Measurements from ENCODE around the gene SUSD1.
"Not testable (repeated sequence)": the region's sequence is repeated elsewhere in the genome, so short reads cannot be mapped to it uniquely, and the experiment has no call there.

Gene SUSD1

DNA sequence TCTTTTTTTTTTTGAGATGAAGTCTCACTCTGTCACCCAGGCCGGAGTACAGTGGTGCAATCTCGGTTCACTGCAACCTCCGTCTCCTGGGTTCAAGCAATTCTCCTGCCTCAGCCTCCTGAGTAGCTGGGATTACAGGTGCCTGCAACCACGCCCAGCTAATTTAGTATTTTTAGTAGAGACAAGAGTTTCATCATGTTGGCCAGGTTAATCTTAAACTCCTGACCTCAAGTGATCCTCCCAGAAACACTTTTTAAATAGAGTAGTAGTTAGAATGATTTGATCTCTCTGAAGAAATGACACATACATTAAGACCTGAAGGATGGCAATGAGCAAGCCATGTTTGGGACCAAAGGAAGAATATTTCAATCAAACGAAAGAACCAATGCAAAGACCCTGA, 46.7 kb downstream of the SUSD1 start:
- DNase-seq = not testable (repeated sequence)

DNA sequence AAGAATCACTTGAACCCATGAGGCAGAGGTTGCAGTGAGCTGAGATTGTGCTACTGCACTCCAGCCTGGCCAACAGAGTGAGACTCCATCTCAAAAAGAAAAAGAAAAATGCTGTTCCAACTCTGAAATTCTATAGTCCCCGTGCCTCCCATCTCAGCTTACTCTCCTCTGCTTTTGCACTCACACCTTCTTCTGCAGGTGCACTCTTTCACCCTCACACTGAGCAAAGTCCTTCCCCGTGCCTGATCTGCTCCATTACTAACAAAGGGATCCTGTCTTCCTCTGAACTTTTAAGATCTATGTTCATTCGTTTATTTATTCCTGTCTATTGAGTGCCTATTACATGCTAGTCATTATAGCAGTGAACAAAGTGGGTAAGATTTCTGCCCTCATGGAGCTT, 47.8 kb downstream of the SUSD1 start:
- DNase-seq = no peak

DNA sequence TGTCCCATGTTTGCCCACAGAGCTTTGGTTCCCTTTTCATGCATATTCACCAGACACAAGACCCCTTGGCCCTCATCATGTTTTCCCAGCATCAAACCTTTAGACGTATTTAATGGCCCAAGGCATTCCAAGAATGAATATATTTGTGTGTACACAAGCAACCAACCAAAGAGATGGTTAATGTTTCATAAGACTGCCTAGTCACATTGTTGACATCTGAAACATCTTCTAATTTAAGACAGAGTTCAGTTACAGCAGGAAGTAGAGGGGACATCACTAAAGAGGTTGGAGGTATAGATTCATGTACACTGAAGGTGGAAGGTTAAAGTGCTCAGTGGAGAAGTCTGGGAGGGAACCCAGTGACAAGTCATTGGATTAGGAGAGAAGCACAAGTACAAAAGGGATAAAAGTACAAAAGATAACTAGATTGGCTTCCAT, 49.1 kb downstream of the SUSD1 start:
- DNase-seq = no peak

DNA sequence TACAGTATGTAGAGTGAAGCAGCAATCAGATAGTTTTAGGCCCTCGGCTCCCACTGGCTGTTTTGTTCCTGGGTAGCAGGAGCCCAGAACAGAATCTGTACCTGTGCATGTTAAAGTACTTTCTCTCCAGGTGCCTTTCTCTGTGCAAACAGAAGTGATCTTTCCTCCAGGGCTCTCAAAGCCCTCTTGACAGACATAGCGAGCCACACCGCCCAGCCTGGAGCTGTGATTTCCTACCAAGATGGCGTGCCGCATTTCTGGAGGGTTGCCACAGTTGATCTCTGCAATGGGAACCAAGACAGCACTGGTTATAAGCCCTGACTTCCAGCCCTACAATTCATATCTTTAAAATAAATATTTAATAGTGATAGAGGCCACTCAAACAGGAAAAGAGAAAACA, 50.9 kb downstream of the SUSD1 start:
- DNase-seq = no peak

DNA sequence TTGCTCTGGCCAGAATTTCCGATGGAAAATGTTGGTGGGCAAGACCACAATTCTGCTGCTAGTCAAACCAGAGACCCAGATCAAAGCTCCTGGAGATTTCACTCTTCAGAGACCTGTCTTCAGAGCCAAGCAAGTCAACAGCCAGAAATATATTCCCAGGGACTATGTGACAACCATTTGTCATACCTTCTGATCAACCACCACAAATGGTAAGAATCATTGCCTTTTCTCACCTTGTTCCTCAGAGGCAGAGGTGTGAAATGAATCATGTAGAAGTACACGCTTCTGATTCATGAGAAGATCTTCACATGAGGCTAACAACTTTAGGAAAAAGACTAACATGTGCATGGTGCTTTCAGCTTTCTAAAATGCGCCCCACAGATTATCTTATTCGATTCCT, 53.5 kb downstream of the SUSD1 start:
- no peak for DNase-seq

DNA sequence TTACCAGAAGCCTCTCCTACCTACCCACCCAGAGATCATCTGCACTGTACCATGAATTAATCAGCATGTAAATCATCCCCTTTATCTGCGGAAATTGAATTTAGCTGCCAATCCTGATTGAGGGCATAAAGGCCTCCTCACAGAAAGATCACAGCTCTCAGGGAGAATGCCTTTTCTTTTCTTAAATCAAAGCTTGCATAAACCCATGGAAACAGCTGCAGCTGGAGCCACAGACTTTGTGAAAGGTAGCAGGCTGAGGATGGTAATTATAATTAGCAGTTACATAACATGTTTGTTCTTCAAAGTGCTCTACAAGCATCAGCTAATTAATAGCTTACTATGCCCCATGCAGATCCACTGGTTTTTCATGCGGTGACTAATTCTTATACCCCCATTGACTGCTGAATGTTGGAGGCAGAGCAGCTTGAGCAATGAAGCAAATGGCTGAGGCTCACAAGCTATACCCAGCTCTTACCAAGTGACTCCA, 54.6 kb downstream of the SUSD1 start:
- DNase-seq = no peak

DNA sequence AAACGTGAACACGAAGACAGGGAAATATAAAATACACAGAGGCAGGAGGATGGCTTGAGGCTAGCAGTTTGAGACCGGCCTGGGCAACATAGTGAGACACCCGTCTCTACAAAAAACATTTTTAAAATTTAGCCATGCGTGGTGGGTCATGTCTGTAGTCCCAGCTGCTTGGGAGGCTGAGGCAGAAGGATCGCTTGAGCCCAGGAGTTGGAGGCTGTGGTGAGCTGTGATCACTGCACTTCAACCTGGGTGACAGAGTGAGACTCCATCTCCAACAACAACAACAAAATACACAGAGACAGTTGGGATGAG, 55.1 kb downstream of the SUSD1 start:
- no peak for DNase-seq

DNA sequence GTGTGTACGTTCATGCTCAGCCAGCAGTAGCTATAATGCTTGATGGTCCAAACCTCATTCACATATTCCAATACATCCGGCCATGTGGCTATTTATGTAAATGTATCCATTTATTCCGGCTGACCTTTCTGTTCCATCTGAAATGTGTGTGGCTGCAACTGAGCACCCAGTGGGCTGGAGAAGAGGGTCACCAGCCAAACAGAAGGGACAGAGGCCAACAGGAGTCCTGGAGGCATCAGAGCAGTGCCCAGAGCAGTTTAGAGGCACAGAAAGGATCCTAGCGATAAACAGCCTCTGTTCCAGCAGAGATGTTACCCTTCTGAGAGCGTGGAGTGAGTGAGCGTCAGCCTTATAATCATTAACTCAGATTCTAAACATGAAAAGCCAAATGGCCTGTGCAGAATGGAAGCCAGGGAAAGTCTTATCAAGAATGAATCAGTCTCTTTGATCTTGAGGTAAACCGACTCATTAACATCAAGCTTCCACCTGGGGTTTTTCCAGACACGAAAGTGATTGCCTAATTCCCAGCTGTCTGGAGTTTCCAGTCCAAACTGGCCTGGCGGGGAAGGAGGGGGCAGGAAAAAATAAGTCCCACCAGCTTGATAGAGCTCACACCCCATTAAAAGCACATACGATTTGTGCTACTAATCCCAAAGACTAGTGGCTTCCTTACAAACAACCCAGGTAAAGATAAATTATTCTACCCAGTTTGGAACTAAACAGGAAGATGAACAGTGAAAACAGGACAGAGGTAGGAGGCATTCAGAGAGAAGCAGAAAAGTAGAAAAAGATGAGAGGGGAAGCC, 55.7 kb downstream of the SUSD1 start:
- DNase-seq = no peak

DNA sequence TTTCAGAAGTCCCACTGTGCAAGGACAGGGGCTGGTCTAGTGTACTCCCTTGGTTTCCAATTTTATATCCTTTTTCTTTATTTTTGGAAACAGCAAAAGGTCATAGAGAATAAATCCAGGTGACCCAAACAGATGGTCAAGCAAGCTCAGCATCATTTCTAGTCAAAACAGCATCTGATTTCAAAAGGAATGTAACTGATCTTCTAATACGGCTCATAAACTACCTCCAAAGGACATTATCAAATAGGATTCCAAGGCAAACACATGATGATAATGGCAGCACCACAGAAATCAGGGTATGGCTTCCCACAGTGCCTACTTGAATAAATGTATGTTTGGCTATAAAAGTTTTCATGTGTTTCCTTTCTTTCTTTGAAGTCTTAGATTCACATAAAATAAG, 57.1 kb downstream of the SUSD1 start:
- no peak for DNase-seq

DNA sequence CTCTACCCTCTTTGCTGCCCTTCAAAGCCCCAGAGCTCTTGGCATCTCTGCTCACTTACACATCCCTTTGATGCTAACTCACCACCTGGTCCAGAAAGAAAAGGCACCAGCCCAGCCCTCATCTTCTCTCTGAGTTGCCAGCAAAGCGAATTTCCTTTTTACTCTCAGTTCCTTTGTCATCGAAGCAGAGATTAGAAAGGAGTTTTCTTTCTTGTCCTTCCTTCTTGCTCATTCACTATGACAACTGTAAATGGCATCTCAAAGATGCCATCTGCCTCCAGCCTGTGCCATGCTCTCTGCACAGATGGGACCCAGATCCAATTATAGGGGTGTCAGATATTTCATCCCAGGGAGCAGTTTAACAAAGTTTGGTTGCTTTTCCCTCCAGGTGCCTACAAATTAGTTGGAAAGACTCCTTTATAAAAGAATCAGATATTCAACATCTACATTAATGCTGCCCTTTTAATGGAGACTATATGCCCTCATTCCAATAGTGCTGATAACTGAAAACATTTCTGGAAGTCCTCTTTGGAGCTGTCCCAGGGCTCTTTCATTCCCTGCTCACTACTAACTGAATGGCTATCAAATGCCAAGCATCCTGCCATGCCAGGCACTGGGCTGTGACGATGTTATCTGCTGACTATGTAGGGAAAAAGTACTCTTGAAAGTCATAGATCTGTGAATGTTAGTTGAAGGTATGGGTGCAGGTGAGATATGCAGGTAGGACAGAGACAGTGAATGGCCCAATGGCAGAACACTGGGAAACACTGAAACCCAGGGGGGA, 58.9 kb downstream of the SUSD1 start:
- DNase-seq = no peak

DNA sequence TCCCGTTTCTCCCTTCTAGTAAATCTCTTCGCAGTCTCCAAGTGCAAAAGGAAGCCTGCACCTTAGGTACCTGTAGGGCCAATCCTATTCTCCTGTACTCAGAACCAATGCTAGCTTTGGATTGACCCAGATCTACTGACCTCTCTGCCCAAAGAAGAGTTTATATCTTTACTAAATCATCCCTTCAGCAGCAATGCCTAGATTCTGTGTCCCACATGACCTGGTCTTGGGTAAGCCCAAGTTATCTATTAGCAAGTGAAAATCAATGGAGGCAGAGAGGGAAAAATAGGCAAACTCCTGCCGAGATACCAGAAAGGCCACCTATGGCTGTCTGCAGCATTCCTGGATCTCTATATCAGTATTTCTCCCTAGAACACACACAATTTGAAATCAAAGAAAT, 60.0 kb downstream of the SUSD1 start:
- DNase-seq = no peak

DNA sequence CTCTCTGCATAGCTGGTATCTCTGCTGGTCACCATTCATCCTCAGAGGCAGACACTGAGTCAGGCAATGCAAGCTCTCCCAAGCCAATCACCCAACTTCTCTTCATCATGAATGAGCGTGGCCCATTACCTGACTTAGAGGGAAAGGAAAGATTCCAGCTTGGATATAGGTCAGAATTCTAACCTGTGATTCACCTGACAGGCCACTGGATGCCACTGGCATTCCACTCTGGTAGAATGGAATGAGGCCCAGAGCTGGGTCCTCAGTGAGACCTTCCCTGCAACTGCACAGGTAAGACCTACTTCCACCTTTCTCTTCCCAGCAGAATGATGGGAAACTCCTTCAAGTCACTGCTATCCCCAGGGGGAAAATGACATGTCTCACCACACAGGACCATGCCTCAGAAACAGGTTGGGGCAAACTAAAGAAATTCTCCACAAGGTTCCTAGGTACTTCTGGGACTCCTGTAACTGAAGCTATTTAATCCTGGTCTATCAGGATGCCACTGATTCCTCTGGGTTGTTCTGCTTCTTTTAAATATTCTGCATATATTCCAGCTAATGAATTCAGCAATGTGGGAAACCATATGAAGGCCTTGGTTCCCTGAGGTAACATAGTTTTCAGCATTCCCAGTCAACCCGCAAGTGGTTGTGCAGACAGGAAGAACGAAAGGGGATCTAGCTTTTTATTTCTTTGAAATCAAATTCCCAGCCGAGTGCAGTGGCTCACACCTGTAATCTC, 62.0 kb downstream of the SUSD1 start:
- peak in 1 of 2 experiments; percentile 42 for DNase-seq

DNA sequence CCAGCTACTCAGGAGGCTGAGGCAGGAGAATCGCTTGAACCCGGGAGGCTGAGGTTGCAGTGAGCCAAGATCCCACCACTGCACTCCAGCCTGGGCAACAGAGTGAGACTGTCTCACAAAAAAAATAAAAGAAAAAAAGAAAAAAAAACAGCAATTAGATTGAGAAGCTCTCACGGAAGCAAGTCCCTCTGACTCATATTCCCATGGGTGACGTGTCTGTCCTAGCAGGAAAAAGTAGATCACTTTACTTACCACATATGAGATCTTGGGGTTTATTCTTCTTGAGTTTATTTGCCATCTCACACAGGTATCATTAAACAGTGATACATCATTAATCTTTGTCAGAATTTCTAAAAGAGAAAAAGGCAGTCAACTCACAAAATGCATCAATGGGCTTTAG, 62.6 kb downstream of the SUSD1 start:
- peak in 1 of 2 experiments; percentile 31 for DNase-seq

DNA sequence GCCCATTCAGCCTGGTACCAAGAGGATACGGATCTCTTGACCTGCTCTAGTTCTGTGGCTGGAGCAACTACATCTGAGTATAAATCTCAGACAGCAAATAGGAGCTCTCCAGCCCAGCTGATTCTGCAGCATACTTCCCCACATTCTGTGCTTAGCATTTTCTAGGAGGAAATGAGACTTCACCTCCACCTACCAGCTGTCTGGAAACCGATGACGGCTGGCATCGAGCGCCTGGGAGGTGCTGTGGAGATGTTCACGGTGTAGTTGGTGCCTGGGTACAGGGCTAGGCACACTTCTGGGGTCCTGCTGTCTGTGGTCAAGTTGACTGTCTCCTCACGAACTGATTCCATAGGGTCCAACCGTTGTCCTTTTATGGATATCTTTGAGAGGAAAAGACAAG, 63.6 kb downstream of the SUSD1 start:
- no peak for DNase-seq

DNA sequence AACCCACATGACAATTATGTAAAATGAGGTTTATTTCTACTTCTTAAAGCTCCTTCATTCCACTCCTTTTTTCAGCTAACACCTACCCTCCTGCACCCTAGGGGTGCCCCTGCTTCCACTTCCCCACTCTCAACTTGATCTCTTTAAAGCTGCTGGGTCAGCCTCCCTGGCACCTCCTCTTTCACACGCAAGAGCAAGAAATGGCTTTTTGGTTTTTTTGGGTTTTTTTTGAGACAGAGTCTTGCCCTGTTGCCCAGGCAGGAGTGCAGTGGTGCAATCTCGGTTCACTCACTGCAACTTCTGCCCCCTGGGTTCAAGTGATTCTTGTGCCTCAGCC, 64.4 kb downstream of the SUSD1 start:
- DNase-seq = no peak

DNA sequence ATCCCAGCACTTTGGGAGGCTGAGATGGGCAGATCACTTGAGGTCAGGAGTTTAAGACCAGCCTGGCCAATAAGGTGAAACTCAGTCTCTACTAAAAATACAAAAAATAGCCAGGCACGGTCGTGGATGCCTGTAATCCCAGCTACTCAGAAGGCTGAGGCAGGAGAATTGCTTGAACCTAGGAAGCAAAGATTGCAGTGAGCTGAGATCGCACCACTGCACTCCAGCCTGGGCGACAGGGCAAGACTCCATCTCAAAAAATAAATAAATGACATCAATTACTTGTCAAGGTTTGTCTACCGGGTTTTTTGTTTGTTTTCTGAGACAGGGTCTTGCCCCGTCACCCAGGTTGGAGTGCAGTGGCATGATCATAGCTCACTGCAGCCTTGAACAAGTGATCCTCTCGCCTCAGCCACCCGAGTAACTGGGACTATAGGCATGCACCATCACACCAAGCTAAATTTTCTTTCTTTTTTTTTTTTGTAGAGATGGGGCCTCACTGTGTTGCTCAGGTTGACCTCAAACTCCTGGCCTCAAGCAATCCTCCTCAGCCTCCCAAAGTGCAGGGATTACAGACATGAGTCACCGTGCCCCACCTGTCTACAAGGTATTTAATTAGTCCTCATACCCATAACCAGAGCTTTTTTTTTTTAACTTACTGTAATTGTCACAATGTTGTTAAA, 64.9 kb downstream of the SUSD1 start:
- DNase-seq = no peak

DNA sequence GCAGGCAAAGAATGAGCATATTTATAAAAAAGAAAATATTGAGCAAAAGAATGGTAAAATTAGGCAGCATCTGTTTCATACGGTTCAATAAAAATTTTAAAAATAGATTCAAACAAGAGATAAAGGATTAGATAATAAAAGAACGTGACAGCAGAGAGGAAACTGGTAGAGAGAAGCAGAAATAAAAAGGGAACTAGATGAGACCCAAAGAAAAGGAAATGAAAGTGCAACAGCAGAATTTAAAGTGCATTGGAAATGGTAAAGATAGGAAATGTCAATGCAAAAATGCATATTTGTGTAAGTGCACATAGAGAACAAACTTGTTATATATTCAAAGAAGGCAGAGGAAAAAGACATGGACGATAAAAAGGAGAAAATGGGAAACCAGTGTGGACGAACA, 70.2 kb downstream of the SUSD1 start:
- no peak for DNase-seq

DNA sequence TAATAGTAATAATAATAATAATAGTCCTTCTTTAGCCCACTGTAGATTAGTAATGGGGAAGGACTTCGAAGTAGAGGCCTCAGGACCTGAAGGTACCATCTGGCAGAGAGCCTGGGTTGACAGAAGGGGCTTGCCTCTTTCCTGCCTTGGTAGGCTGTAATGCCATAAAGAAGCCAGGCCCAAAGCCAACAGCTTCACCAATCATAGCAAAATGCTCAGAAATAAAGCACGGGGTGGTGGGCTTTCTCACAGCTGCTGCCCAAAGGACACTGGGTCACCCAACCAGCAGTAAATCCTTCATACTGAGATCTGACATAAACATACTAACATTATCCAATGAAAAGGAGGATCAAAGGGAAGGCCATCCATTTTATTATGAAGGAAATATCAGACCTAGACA, 70.7 kb downstream of the SUSD1 start:
- DNase-seq = no peak

DNA sequence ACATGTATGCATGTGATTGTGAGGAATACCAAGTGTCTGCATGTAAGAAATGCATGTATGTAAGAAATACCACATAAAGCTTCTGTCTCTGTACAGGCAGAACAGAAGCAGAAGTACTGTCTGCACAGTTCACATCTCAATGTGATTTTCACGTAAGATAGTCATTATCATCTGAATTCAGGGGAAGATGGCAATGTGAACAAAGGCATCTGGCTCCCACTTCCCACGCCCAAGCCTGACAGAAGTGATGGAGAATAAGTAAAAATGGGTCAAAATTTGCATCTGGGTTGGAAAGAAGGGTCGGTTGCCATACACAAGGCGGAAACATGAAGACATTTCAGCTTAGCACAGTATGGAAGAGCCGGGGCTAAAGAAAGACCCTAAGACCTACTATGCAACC, 71.7 kb downstream of the SUSD1 start:
- no peak for DNase-seq

DNA sequence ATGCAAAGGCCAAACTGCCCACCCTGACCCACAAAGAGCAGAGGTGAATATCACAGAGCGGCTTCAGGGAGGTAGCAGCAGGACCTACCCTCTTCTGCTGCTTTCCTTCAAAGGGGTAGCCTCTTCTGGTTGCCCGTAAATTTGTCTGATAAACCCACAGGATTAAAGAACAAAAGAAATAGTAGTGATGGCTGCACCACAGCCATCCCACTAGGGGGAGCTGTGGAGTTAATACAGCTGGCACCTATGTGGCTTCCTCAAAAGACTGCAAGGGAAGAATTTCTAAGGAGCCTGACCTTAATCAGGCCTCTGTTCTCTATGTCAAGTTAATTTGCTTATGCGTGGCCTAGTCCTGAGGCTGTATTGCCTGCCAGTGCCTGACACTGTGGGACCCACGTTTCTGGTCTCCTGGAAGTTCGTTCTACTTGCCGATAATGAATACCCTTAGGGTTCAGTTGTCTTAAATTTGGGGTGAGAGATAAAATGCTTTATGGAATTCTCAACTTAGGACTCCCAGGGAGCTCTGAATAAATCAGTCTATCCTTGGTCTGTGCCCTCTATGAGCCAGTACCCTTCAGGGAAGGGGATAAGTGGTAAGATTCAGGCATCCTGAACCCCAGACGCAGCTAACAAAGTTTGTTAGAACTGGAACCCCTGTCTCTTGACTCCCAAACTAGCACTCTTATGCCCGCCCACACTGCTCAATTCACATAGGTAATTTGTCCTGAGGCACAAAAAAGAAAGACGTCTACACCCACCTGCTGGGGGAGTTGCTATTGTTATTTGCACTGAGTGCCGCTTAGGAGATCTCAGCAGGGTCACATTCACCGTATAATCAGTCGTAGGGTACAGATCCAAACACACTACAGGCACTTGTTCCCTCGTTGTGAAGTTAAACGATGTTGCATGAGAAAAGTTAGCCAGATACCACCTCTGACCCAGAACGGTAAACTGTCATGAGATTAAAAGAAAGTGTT, 77.1 kb downstream of the SUSD1 start:
- peak in 1 of 2 experiments; percentile 81 for DNase-seq

DNA sequence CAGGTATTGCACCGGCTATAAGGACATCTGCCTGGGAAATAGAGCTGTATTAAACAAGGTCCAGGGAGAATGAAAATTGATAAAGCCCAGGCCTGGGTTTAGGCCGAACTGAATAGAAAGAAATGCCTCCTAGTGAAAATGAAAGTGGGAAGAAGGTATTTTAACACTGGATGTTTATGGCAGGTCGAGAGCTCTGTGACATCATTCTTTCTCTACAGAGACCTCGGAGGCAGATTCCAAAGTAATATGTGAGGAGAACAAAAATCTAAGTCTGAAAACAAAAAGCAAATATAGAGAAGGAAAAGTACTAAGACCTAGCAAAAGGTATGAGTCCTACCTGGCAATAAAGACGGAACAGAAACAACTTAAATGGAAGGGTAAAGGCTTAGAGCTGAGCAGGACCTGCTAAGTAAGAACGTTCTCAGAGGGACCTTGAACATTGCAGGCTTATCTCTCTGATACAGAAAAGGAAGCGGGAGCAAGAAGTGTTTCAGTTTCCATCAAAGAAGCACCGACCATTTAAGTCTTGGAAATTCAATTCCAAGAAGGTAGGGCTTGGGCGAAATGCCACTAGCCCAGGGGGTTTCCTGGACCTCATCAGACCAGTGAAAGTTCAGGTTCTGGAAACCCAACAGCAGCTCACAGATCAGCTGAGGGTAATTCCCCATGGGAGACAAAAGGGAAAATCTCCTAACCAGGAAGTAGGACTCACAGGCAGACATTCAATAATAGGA, 80.0 kb downstream of the SUSD1 start:
- no peak for DNase-seq

Measured in SW 1271 (cell line).